SK-N-SH (cell line): Measurements from ENCODE around the gene CDH4. TPM values are rescaled to one million over a fixed set of nuclear protein-coding genes. Genes with fewer than 3 reads are reported as not detected.

Experiments
- CTCF ChIA-PET: fragments of 300-600, 350-600 bp; formaldehyde crosslinking; extraction: SDS; loops from one replicate; lab custom pipeline; 2021; lab: Yijun Ruan, JAX
- POLR2A ChIA-PET: fragments of 350-600 bp; sonication (Branson Sonifier 250); formaldehyde crosslinking; extraction: SDS; loops from one replicate; lab custom pipeline; 2020; ENCODE audit warnings: antibody characterized with exemption, inconsistent platforms; lab: Yijun Ruan, JAX
- DNase-seq: peaks from one replicate; pipeline ENCODE4 v3.0.0; 2012
- H2AFZ ChIP-seq: fragments of 200-600 bp; sonication (generic); 2 replicates; pipeline ENCODE4 v1.8.1; 2016; ENCODE audit warnings: antibody characterized with exemption, mild to moderate bottlenecking, low read depth
- H3F3A ChIP-seq: fragments of 200-600 bp; sonication (generic); replicated peaks from 2 replicates; pipeline ENCODE3; 2016; ENCODE audit warnings: antibody characterized with exemption, mild to moderate bottlenecking; ENCODE audit not compliant: insufficient read depth
- H3K27ac ChIP-seq, 2 experiments: fragments of 200-500 bp in 1 of 2; fragments of 200-600 bp in 1 of 2; sonication (Bioruptor generic) in 1 of 2; sonication (generic), shearing (Covaris generic) in 1 of 2; 2 replicates each; pipeline versions ENCODE4 v1.5.1 to v1.6.1; 2014 to 2016; ENCODE audit warnings: low read depth in 2 of 2, inconsistent platforms in 1 of 2, low read length in 1 of 2, mild to moderate bottlenecking in 1 of 2, mixed read lengths in 1 of 2
- H3K27me3 ChIP-seq: fragments of 200-600 bp; sonication (generic), shearing (Covaris generic); 2 replicates; pipeline ENCODE4 v1.6.1; 2016; ENCODE audit warnings: mixed run types; ENCODE audit not compliant: insufficient read depth
- H3K36me3 ChIP-seq, 2 experiments: fragments of 200-500 bp in 1 of 2; fragments of 200-600 bp in 1 of 2; sonication (Bioruptor generic) in 1 of 2; sonication (generic) in 1 of 2; replicated peaks in 1 of 2; 2 replicates each; pipeline versions ENCODE3 to v1.5.1; 2014 to 2016; ENCODE audit warnings: low read length in 1 of 2, mild to moderate bottlenecking in 1 of 2; ENCODE audit not compliant: insufficient read depth in 2 of 2, control insufficient read depth in 1 of 2
- H3K4me1 ChIP-seq, 2 experiments: fragments of 200-500 bp in 1 of 2; fragments of 200-600 bp in 1 of 2; sonication (Bioruptor generic) in 1 of 2; sonication (generic), shearing (Covaris generic) in 1 of 2; 2 replicates each; pipeline versions ENCODE4 v1.5.1 to v1.6.1; 2014 to 2016; ENCODE audit warnings: low read depth in 1 of 2, low read length in 1 of 2, mixed run types in 1 of 2; ENCODE audit not compliant: insufficient read depth in 2 of 2, control insufficient read depth in 1 of 2
- H3K4me2 ChIP-seq: fragments of 200-600 bp; sonication (generic), shearing (Covaris generic); 2 replicates; pipeline ENCODE4 v1.6.1; 2017; ENCODE audit warnings: mixed run types
- H3K4me3 ChIP-seq, 2 experiments: fragments of 200-500 bp in 1 of 2; fragments of 200-600 bp in 1 of 2; sonication (Bioruptor generic) in 1 of 2; sonication (generic), shearing (Covaris generic) in 1 of 2; 2 replicates each; pipeline versions ENCODE4 v1.5.1 to v1.8.1; 2014 to 2016; ENCODE audit warnings: low read depth in 2 of 2, inconsistent platforms in 1 of 2, low read length in 1 of 2, mild to moderate bottlenecking in 1 of 2, mixed read lengths in 1 of 2, moderate library complexity in 1 of 2
- H3K79me2 ChIP-seq: fragments of 200-600 bp; sonication (generic); 2 replicates; pipeline ENCODE4 v1.8.1; 2017; ENCODE audit warnings: mild to moderate bottlenecking; ENCODE audit not compliant: insufficient read depth
- H3K9ac ChIP-seq: fragments of 200-600 bp; sonication (generic); 2 replicates; pipeline ENCODE4 v1.6.1; 2017; ENCODE audit warnings: mixed run types
- H3K9me2 ChIP-seq: fragments of 200-600 bp; sonication (generic); 2 replicates; pipeline ENCODE4 v1.6.1; 2017; ENCODE audit warnings: mixed run types
- H3K9me3 ChIP-seq: fragments of 200-600 bp; sonication (generic); 2 replicates; pipeline ENCODE4 v1.6.1; 2017; ENCODE audit warnings: mixed run types, mild to moderate bottlenecking, moderate library complexity
- H4K20me1 ChIP-seq: fragments of 200-600 bp; sonication (generic); 2 replicates; pipeline ENCODE4 v1.6.1; 2017; ENCODE audit warnings: mild to moderate bottlenecking, mixed run types; ENCODE audit not compliant: insufficient read depth
- CHD2 ChIP-seq: fragments of 150-350 bp; IDR thresholded peaks from 2 replicates; pipeline ENCODE4 v1.6.1; 2018; ENCODE audit warnings: low read length; ENCODE audit not compliant: partially characterized antibody
- ELF1 ChIP-seq: IDR thresholded peaks from 2 replicates; pipeline ENCODE4 v1.4.0; 2012
- GATA2 ChIP-seq: sonication (generic); formaldehyde crosslinking; IDR thresholded peaks from 2 replicates; pipeline ENCODE4 v1.5.0; 2020; ENCODE audit warnings: mild to moderate bottlenecking, missing genetic modification reagents
- IRF3 ChIP-seq: fragments of 150-350 bp; IDR thresholded peaks from 2 replicates; pipeline ENCODE4 v1.6.1; 2016; ENCODE audit warnings: mild to moderate bottlenecking, low read depth, low read length
- MAX ChIP-seq: IDR thresholded peaks from 2 replicates; pipeline ENCODE4 v1.4.0; 2012; ENCODE audit warnings: low read depth
- MEF2A ChIP-seq: IDR thresholded peaks from 2 replicates; pipeline ENCODE4 v1.4.0; 2012; ENCODE audit warnings: low read depth, borderline replicate concordance
- MXI1 ChIP-seq: IDR thresholded peaks from 2 replicates; pipeline ENCODE4 v1.6.1; 2012; ENCODE audit warnings: mild to moderate bottlenecking, low read depth, low read length, improper control_type of control experiment
- NRF1 ChIP-seq: IDR thresholded peaks from 2 replicates; pipeline ENCODE4 v1.6.1; 2012; ENCODE audit warnings: low read depth, mild to moderate bottlenecking, low read length
- RAD21 ChIP-seq: IDR thresholded peaks from 2 replicates; pipeline ENCODE4 v1.6.1; 2012; ENCODE audit warnings: mild to moderate bottlenecking, low read length
- REST ChIP-seq: IDR thresholded peaks from 2 replicates; pipeline ENCODE4 v1.6.1; 2012; ENCODE audit warnings: mild to moderate bottlenecking, low read depth, low read length, moderate library complexity
- RFX5 ChIP-seq: IDR thresholded peaks from 2 replicates; pipeline ENCODE4 v1.6.1; 2012; ENCODE audit warnings: mild to moderate bottlenecking, improper control_type of control experiment, low read length
- RXRA ChIP-seq: IDR thresholded peaks from 2 replicates; pipeline ENCODE4 v1.4.0; 2012; ENCODE audit warnings: low read depth, mild to moderate bottlenecking, borderline replicate concordance
- TAF1 ChIP-seq: IDR thresholded peaks from 2 replicates; pipeline ENCODE4 v1.6.1; 2012; ENCODE audit warnings: low read depth, mild to moderate bottlenecking, low read length, moderate library complexity, borderline replicate concordance
- TCF12 ChIP-seq: IDR thresholded peaks from 2 replicates; pipeline ENCODE4 v1.4.0; 2012
- TEAD4 ChIP-seq: IDR thresholded peaks from 2 replicates; pipeline ENCODE4 v1.4.0; 2012; ENCODE audit warnings: mild to moderate bottlenecking, borderline replicate concordance; ENCODE audit not compliant: insufficient read depth
- YY1 ChIP-seq: IDR thresholded peaks from 2 replicates; pipeline ENCODE4 v1.4.0; 2012; ENCODE audit warnings: low read depth, mild to moderate bottlenecking
- WGBS: methylation state at CpG from one replicate; pipeline ENCODE4 v1.1.6; 2017; ENCODE audit warnings: low lambda C conversion rate; 5-methylcytosine and 5-hydroxymethylcytosine counted together
- polyA plus RNA-seq, 3 experiments: library from polyadenylated mRNA; depleted of rRNA; stranded (reverse); fragments of >200 nt; gene quantifications; 2 replicates each; pipeline ENCODE4 v1.2.3, GENCODE V29; 2012

The CDH4 gene
- polyA plus RNA-seq, 1 of the 3 experiments (the other 2 are of a cell fraction): not detected

DNA sequence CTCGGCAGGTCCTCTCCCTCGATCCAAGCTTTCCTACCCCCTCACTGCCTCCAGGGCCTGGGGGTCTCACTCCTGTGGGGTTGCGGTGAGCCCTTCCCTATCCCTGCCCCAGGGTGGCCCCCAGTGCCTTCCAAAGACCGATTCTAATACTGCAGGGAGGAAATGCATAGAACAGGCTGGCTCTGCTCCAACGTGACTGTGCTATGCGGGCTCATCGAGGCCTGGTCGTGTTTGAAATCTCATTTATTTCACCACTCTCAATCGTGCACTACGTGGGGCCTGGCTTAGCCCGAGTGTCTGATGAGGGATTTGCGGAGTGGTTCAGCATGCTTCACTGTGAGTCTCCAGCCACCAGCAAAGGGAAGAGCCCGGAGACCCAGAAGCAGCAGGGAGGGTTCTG is 60.9 kb downstream of the CDH4 start:
- Histone ChIP-seq H3K9ac (no peak overlapping the region), H3K79me2 (no peaks in the 10 kb centered on the region), H3K9me2 (no peaks in the 10 kb centered on the region), H3K27ac (no peak overlapping the region), H3F3A (no peaks in the 10 kb centered on the region), H2AFZ (no peak overlapping the region), H4K20me1 (no peaks in the 10 kb centered on the region), H3K4me1 (no peaks in the 10 kb centered on the region), H3K9me3 (no peaks in the 10 kb centered on the region), H3K36me3 (no peaks in the 10 kb centered on the region), H3K4me2 (no peak overlapping the region), H3K27me3 (no peaks in the 10 kb centered on the region), H3K4me3 (no peak overlapping the region)
- no peak for DNase-seq
- 46% methylated on average over 13 of the region's 13 CpGs for WGBS
- TF ChIP-seq ELF1 (no peak), NRF1 (no peak), TCF12 (no peak), RFX5 (no peak), GATA2 (CRISPR knock-in tag) (no peak), IRF3 (no peak), MXI1 (no peak), YY1 (no peak), TAF1 (no peak), RAD21 (no peak), TEAD4 (no peak), CHD2 (no peak), REST (no peak), MAX (no peak), MEF2A (no peak), RXRA (no peak)
- POLR2A ChIA-PET: no interaction called here
- CTCF ChIA-PET: no interaction called here
